Fibroblast of skin of scalp (primary cell): Measurements from ENCODE around the gene COPG2.

ENCODE experiments used
- DNase-seq: peaks from one replicate; pipeline ENCODE4 v3.0.0-alpha.2; 2013

COPG2 gene

GRCh38 chr7:130493275-130493873 lies 175.2 kb downstream of the COPG2 start:
- peak; percentile 53 for DNase-seq

GRCh38 chr7:130492523-130493274 lies 175.8 kb downstream of the COPG2 start:
- DNase-seq = no peak

GRCh38 chr7:130491841-130492522 lies 176.6 kb downstream of the COPG2 start, which contains the start of gene MEST:
Gene MEST, plus strand, starts transcription at chr7:130492085. Its CDS starts 229 bp downstream, at chr7:130492314.
- DNase-seq = peak; percentile 58

GRCh38 chr7:130490888-130491804 lies 177.4 kb downstream of the COPG2 start:
- DNase-seq = peak; percentile 40

- DNase-seq = no peak
Measured at GRCh38 chr7:130490311-130490791, 178.2 kb downstream of the COPG2 start.

- DNase-seq = peak; percentile 80
Measured at GRCh38 chr7:130489140-130489983, 179.2 kb downstream of the COPG2 start.

GRCh38 chr7:130488392-130489139 lies 180.0 kb downstream of the COPG2 start:
- no peak for DNase-seq

- no peak for DNase-seq
Measured at GRCh38 chr7:130486954-130487436, 181.6 kb downstream of the COPG2 start.

GRCh38 chr7:130486114-130486953 lies 182.2 kb downstream of the COPG2 start:
- DNase-seq = no peak

GRCh38 chr7:130485734-130486113 lies 182.8 kb downstream of the COPG2 start:
- no peak for DNase-seq

GRCh38 chr7:130483031-130483430 lies 185.5 kb downstream of the COPG2 start:
- DNase-seq = no peak

GRCh38 chr7:130481898-130482297 lies 186.7 kb downstream of the COPG2 start:
- DNase-seq = peak; percentile 51

GRCh38 chr7:130479716-130480400 lies 188.7 kb downstream of the COPG2 start:
- DNase-seq = no peak

- DNase-seq = no peak
Measured at GRCh38 chr7:130478991-130479390, 189.6 kb downstream of the COPG2 start.

- no peak for DNase-seq
Measured at GRCh38 chr7:130476297-130477150, 192.0 kb downstream of the COPG2 start.

- no peak for DNase-seq
Measured at GRCh38 chr7:130475776-130476175, 192.8 kb downstream of the COPG2 start.

- DNase-seq = no peak
Measured at GRCh38 chr7:130473876-130474275, 194.7 kb downstream of the COPG2 start.

GRCh38 chr7:130473289-130473688 lies 195.3 kb downstream of the COPG2 start:
- DNase-seq = no peak
